ENCODE measurements around the gene ST13.

DNA sequence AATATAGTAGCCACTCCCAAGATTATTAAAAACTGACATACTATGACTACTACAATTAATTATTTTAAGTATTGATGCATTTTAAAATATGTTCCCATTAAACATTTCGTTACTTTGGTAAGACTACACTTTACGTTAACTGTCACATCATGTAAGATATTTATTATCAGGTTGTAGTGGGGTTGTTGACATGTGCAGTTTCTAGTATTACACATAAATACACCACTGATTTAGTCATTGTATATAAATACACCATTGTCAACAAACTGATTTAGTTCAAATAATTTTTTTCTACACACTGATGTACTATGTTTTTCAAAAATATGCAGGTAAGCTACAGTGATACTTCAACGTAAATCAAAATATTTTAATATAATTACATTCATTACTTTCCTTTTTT, 11.5 kb downstream of the ST13 start:
- no peak for TF ChIP-seq NRF1 (conservative IDR thresholded peaks at IDR 0.05 in 1 of 2, IDR thresholded peaks at IDR 0.05 in 1 of 2)
- no peak for TF ChIP-seq EP300 (IDR thresholded peaks at IDR 0.05; ENCODE audit: low read length)
- TF ChIP-seq CHD2 (IDR thresholded peaks at IDR 0.05; ENCODE audit: low read depth, low read length), result no peak
- TF ChIP-seq, protein P1, sequence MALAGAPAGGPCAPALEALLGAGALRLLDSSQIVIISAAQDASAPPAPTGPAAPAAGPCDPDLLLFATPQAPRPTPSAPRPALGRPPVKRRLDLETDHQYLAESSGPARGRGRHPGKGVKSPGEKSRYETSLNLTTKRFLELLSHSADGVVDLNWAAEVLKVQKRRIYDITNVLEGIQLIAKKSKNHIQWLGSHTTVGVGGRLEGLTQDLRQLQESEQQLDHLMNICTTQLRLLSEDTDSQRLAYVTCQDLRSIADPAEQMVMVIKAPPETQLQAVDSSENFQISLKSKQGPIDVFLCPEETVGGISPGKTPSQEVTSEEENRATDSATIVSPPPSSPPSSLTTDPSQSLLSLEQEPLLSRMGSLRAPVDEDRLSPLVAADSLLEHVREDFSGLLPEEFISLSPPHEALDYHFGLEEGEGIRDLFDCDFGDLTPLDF (CRISPR knock-in tag; IDR thresholded peaks at IDR 0.05), result no peak
- TF ChIP-seq, protein P2, sequence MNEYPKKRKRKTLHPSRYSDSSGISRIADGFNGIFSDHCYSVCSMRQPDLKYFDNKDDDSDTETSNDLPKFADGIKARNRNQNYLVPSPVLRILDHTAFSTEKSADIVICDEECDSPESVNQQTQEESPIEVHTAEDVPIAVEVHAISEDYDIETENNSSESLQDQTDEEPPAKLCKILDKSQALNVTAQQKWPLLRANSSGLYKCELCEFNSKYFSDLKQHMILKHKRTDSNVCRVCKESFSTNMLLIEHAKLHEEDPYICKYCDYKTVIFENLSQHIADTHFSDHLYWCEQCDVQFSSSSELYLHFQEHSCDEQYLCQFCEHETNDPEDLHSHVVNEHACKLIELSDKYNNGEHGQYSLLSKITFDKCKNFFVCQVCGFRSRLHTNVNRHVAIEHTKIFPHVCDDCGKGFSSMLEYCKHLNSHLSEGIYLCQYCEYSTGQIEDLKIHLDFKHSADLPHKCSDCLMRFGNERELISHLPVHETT (CRISPR knock-in tag; conservative IDR thresholded peaks at IDR 0.05 in 1 of 2, IDR thresholded peaks at IDR 0.05 in 1 of 2), result no peak
- no peak for TF ChIP-seq RAD21 (CRISPR knock-in tag; conservative IDR thresholded peaks at IDR 0.05 in 1 of 2, IDR thresholded peaks at IDR 0.05 in 1 of 2)
- TF ChIP-seq MTF1 (CRISPR knock-in tag; IDR thresholded peaks at IDR 0.05; ENCODE audit: borderline replicate concordance), result no peak
- TF ChIP-seq TRIM28 (IDR thresholded peaks at IDR 0.05), result no peak
- TF ChIP-seq ZNF263 (CRISPR knock-in tag; IDR thresholded peaks at IDR 0.05; ENCODE audit: borderline replicate concordance), result no peak
- no peak for TF ChIP-seq KDM5B (IDR thresholded peaks at IDR 0.05; ENCODE audit: insufficient replicate concordance, low read depth, low read length)
- TF ChIP-seq, protein P3, sequence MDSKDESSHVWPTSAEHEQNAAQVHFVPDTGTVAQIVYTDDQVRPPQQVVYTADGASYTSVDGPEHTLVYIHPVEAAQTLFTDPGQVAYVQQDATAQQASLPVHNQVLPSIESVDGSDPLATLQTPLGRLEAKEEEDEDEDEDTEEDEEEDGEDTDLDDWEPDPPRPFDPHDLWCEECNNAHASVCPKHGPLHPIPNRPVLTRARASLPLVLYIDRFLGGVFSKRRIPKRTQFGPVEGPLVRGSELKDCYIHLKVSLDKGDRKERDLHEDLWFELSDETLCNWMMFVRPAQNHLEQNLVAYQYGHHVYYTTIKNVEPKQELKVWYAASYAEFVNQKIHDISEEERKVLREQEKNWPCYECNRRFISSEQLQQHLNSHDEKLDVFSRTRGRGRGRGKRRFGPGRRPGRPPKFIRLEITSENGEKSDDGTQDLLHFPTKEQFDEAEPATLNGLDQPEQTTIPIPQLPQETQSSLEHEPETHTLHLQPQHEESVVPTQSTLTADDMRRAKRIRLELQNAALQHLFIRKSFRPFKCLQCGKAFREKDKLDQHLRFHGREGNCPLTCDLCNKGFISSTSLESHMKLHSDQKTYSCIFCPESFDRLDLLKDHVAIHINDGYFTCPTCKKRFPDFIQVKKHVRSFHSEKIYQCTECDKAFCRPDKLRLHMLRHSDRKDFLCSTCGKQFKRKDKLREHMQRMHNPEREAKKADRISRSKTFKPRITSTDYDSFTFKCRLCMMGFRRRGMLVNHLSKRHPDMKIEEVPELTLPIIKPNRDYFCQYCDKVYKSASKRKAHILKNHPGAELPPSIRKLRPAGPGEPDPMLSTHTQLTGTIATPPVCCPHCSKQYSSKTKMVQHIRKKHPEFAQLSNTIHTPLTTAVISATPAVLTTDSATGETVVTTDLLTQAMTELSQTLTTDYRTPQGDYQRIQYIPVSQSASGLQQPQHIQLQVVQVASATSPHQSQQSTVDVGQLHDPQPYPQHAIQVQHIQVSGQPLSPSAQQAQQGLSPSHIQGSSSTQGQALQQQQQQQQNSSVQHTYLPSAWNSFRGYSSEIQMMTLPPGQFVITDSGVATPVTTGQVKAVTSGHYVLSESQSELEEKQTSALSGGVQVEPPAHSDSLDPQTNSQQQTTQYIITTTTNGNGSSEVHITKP (IDR thresholded peaks at IDR 0.05; ENCODE audit: partially characterized antibody), result no peak

All from K562 (cell line).